B cell (primary cell): ENCODE data around the gene U2AF2.

Experiments
- EZH2 ChIP-seq: IDR thresholded peaks from 2 replicates; pipeline ENCODE4 v1.6.1; 2012; ENCODE audit warnings: borderline replicate concordance, low read depth, mild to moderate bottlenecking, moderate library complexity, low read length; ENCODE audit not compliant: insufficient read depth, poor library complexity, severe bottlenecking
- TF ChIP-seq, protein P1 (sequence below): fragments of 200-600 bp; IDR thresholded peaks from one replicate; pipeline ENCODE4 v1.8.0; 2022; ENCODE audit warnings: antibody characterized with exemption, mild to moderate bottlenecking

DNA sequence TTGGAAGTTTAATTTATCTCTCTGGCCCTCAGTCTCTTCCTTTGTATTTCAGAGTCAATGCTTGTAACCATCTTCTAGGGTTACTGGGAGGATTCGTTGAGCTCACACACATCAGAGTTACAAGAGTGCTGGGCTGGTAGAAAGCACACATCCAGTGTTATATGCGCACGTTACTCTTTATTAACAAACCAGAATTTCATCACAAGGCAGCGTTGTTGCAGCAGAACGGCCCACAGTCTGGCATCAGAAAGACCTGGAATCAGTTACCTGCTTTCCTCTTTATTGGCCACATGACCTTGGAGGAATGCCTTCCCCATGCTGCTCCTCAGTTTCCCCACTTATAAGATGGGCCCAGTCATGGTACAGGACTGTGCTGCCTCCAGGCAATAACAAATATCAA, 45.5 kb upstream of the U2AF2 start:
- TF ChIP-seq, protein P1, sequence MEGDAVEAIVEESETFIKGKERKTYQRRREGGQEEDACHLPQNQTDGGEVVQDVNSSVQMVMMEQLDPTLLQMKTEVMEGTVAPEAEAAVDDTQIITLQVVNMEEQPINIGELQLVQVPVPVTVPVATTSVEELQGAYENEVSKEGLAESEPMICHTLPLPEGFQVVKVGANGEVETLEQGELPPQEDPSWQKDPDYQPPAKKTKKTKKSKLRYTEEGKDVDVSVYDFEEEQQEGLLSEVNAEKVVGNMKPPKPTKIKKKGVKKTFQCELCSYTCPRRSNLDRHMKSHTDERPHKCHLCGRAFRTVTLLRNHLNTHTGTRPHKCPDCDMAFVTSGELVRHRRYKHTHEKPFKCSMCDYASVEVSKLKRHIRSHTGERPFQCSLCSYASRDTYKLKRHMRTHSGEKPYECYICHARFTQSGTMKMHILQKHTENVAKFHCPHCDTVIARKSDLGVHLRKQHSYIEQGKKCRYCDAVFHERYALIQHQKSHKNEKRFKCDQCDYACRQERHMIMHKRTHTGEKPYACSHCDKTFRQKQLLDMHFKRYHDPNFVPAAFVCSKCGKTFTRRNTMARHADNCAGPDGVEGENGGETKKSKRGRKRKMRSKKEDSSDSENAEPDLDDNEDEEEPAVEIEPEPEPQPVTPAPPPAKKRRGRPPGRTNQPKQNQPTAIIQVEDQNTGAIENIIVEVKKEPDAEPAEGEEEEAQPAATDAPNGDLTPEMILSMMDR = no peak
- TF ChIP-seq EZH2 = no peak
